IMR-90 (cell line): ENCODE measurements around the gene LOX. TPM values are rescaled to one million over a fixed set of nuclear protein-coding genes. Genes with fewer than 3 reads are reported as not detected.

Source experiments
- ATAC-seq: fragments of 200-7000 bp; cut with Tn5 transposase; 2 replicates; pipeline ENCODE4 v1.9.1; 2020; ENCODE audit warnings: low read depth, mild to moderate bottlenecking, moderate library complexity
- BruUV-seq: library from RNA; stranded (reverse); fragments of 400-500 nt; replicated peaks from 2 replicates; lab custom pipeline; 2021; lab: Mats Ljungman, UMichigan
- CTCF ChIA-PET: fragments of 300-600 bp; formaldehyde crosslinking; extraction: SDS; loops from one replicate; lab custom pipeline; 2021; ENCODE audit warnings: antibody characterized with exemption; lab: Yijun Ruan, JAX
- POLR2A ChIA-PET: fragments of 300-600 bp; sonication (Branson Sonifier 250); formaldehyde crosslinking; loops from one replicate; lab custom pipeline; 2022; ENCODE audit warnings: antibody characterized with exemption; ENCODE audit not compliant: unreplicated experiment; lab: Charles Lee
- DNase-seq: peaks from one replicate; pipeline ENCODE4 v3.0.0; 2013
- H2AFZ ChIP-seq: replicated peaks from 2 replicates; pipeline ENCODE3; 2013; ENCODE audit warnings: low read length, mild to moderate bottlenecking; ENCODE audit not compliant: poor library complexity
- H2AK5ac ChIP-seq: 2 replicates; pipeline ENCODE4 v1.6.1; 2013; ENCODE audit warnings: low read depth, low read length, inconsistent platforms
- H2AK9ac ChIP-seq: replicated peaks from 2 replicates; pipeline ENCODE3; 2013; ENCODE audit warnings: mild to moderate bottlenecking, low read depth, low read length, moderate library complexity; ENCODE audit not compliant: poor library complexity
- H2BK120ac ChIP-seq: 2 replicates; pipeline ENCODE4 v1.6.1; 2013; ENCODE audit warnings: low read depth, low read length, inconsistent platforms
- H2BK15ac ChIP-seq: 3 replicates; pipeline ENCODE4 v1.6.1; 2013; ENCODE audit warnings: low read depth, low read length, inconsistent platforms
- H2BK20ac ChIP-seq: 2 replicates; pipeline ENCODE4 v1.6.1; 2013; ENCODE audit warnings: low read depth, mild to moderate bottlenecking, inconsistent platforms, low read length, moderate library complexity
- H2BK5ac ChIP-seq: 2 replicates; pipeline ENCODE4 v1.6.1; 2013; ENCODE audit warnings: mild to moderate bottlenecking, low read depth, low read length, inconsistent platforms; ENCODE audit not compliant: poor library complexity, severe bottlenecking
- H3K14ac ChIP-seq: replicated peaks from 2 replicates; pipeline ENCODE4 v1.6.1; 2013; ENCODE audit warnings: low read depth, low read length, inconsistent platforms
- H3K18ac ChIP-seq: 2 replicates; pipeline ENCODE4 v1.6.1; 2013; ENCODE audit warnings: low read depth, low read length, control low read depth
- H3K23ac ChIP-seq: 2 replicates; pipeline ENCODE4 v1.6.1; 2013; ENCODE audit warnings: low read depth, low read length, inconsistent platforms
- H3K27ac ChIP-seq: 2 replicates; pipeline ENCODE4 v1.5.1; 2013; ENCODE audit warnings: mild to moderate bottlenecking, control low read depth, low read length; ENCODE audit not compliant: insufficient read depth
- H3K27me3 ChIP-seq: 2 replicates; pipeline ENCODE4 v1.6.1; 2013; ENCODE audit warnings: low read length; ENCODE audit not compliant: control insufficient read depth, insufficient read depth
- H3K36me3 ChIP-seq: 2 replicates; pipeline ENCODE4 v1.6.1; 2013; ENCODE audit warnings: low read length, mixed read lengths; ENCODE audit not compliant: control insufficient read depth, insufficient read depth
- H3K4ac ChIP-seq: 2 replicates; pipeline ENCODE4 v1.6.1; 2013; ENCODE audit warnings: low read depth, low read length, inconsistent platforms
- H3K4me1 ChIP-seq: 2 replicates; pipeline ENCODE4 v1.6.1; 2013; ENCODE audit warnings: low read length, mixed read lengths; ENCODE audit not compliant: control insufficient read depth, insufficient read depth
- H3K4me2 ChIP-seq: 2 replicates; pipeline ENCODE4 v1.6.1; 2013; ENCODE audit warnings: low read depth, mild to moderate bottlenecking, control low read depth, low read length, moderate library complexity
- H3K4me3 ChIP-seq: 2 replicates; pipeline ENCODE4 v1.5.1; 2013; ENCODE audit warnings: low read depth, mild to moderate bottlenecking, control low read depth, low read length, moderate library complexity; ENCODE audit not compliant: insufficient read depth
- H3K56ac ChIP-seq: 2 replicates; pipeline ENCODE4 v1.6.1; 2013; ENCODE audit warnings: low read length, inconsistent platforms; ENCODE audit not compliant: insufficient read depth; ENCODE audit errors: extremely low read depth
- H3K79me1 ChIP-seq, 2 experiments: 2 replicates each; pipeline ENCODE4 v1.6.1; 2013; ENCODE audit warnings: low read length in 2 of 2, inconsistent platforms in 1 of 2, low read depth in 1 of 2
- H3K9ac ChIP-seq: 2 replicates; pipeline ENCODE4 v1.6.1; 2013; ENCODE audit warnings: low read depth, low read length, control low read depth
- H3K9me1 ChIP-seq: 2 replicates; pipeline ENCODE4 v1.6.1; 2013; ENCODE audit warnings: low read length, inconsistent platforms; ENCODE audit not compliant: insufficient read depth
- H3K9me3 ChIP-seq: 2 replicates; pipeline ENCODE4 v1.6.1; 2013; ENCODE audit warnings: low read length; ENCODE audit not compliant: control insufficient read depth, insufficient read depth
- H4K20me1 ChIP-seq: 2 replicates; pipeline ENCODE4 v1.6.1; 2013; ENCODE audit warnings: low read length, inconsistent platforms; ENCODE audit not compliant: insufficient read depth
- H4K5ac ChIP-seq: 2 replicates; pipeline ENCODE4 v1.6.1; 2013; ENCODE audit warnings: mild to moderate bottlenecking, low read depth, low read length, control low read depth
- H4K8ac ChIP-seq, 2 experiments: 2 replicates each; pipeline ENCODE4 v1.6.1; 2013; ENCODE audit warnings: low read depth in 2 of 2, low read length in 2 of 2, control low read depth in 1 of 2, inconsistent platforms in 1 of 2
- H4K91ac ChIP-seq: 2 replicates; pipeline ENCODE4 v1.6.1; 2013; ENCODE audit warnings: low read depth, low read length, inconsistent platforms; ENCODE audit not compliant: insufficient read depth
- BHLHE40 ChIP-seq: fragments of 150-350 bp; IDR thresholded peaks from 2 replicates; pipeline ENCODE4 v1.6.1; 2016; ENCODE audit warnings: mild to moderate bottlenecking, low read depth, low read length
- CEBPB ChIP-seq: IDR thresholded peaks from 2 replicates; pipeline ENCODE4 v1.6.1; 2012; ENCODE audit warnings: low read depth, low read length, improper control_type of control experiment
- CHD1 ChIP-seq: IDR thresholded peaks from 2 replicates; pipeline ENCODE4 v1.6.1; 2012; ENCODE audit warnings: low read depth, low read length, improper control_type of control experiment
- CTCF ChIP-seq: conservative IDR thresholded peaks from 2 replicates; pipeline ENCODE4 v1.5.1; 2012; ENCODE audit warnings: mild to moderate bottlenecking, low read depth, low read length, improper control_type of control experiment
- FOS ChIP-seq: fragments of 150-350 bp; IDR thresholded peaks from 2 replicates; pipeline ENCODE4 v1.6.1; 2016; ENCODE audit warnings: low read depth, low read length
- MAFK ChIP-seq: IDR thresholded peaks from 2 replicates; pipeline ENCODE4 v1.6.1; 2012; ENCODE audit warnings: low read depth, low read length, improper control_type of control experiment
- MAZ ChIP-seq: IDR thresholded peaks from 2 replicates; pipeline ENCODE4 v1.6.1; 2012; ENCODE audit warnings: low read depth, mild to moderate bottlenecking, low read length, improper control_type of control experiment, moderate library complexity, borderline replicate concordance
- MXI1 ChIP-seq: IDR thresholded peaks from 2 replicates; pipeline ENCODE4 v1.6.1; 2012; ENCODE audit warnings: low read depth, mild to moderate bottlenecking, low read length, moderate library complexity, borderline replicate concordance
- NFE2L2 ChIP-seq: fragments of 150-350 bp; IDR thresholded peaks from 2 replicates; pipeline ENCODE4 v1.6.1; 2016; ENCODE audit warnings: low read depth, mild to moderate bottlenecking, low read length
- POLR2A ChIP-seq: IDR thresholded peaks from 2 replicates; pipeline ENCODE4 v1.6.1; 2012; ENCODE audit warnings: mild to moderate bottlenecking, low read depth, low read length
- RAD21 ChIP-seq: IDR thresholded peaks from 2 replicates; pipeline ENCODE4 v1.6.1; 2012; ENCODE audit warnings: low read length, improper control_type of control experiment
- RCOR1 ChIP-seq: IDR thresholded peaks from 2 replicates; pipeline ENCODE4 v1.6.1; 2012; ENCODE audit warnings: mild to moderate bottlenecking, low read length, improper control_type of control experiment; ENCODE audit not compliant: insufficient replicate concordance
- RFX5 ChIP-seq: IDR thresholded peaks from 2 replicates; pipeline ENCODE4 v1.8.0; 2012; ENCODE audit warnings: low read depth, mild to moderate bottlenecking, low read length, moderate library complexity
- SMC3 ChIP-seq: fragments of 150-350 bp; IDR thresholded peaks from 2 replicates; pipeline ENCODE4 v1.6.1; 2016; ENCODE audit warnings: low read depth, mild to moderate bottlenecking, antibody characterized with exemption, low read length, moderate library complexity
- USF2 ChIP-seq: fragments of 150-350 bp; IDR thresholded peaks from 2 replicates; pipeline ENCODE4 v1.6.1; 2017; ENCODE audit warnings: mild to moderate bottlenecking, antibody characterized with exemption, low read length, low read depth
- WGBS, 2 experiments: methylation state at CpG; one replicate each; pipeline versions ENCODE4 v1.1.5 to v1.1.7; 2013; ENCODE audit warnings: missing lambda C conversion rate in 2 of 2; ENCODE audit not compliant: insufficient read length in 1 of 2; ENCODE audit errors: extremely low coverage in 2 of 2; 5-methylcytosine and 5-hydroxymethylcytosine counted together
- dilution Hi-C: fragments of 300-500 bp; cut with HindIII; formaldehyde crosslinking; loops from one replicate; pipeline ENCODE4 v1.14.3; 2018; ENCODE audit warnings: low sequenced_read_pairs; ENCODE audit not compliant: unreplicated experiment
- in situ Hi-C: fragments of 300-500 bp; cut with MboI; formaldehyde crosslinking; loops from 3 replicates; pipeline ENCODE4 v1.14.3; 2019; ENCODE audit warnings: low sequenced_read_pairs, inconsistent platforms, mixed read lengths
- intact Hi-C: fragments of 100-400 bp; cut with micrococcal nuclease; formaldehyde crosslinking; loops from 2 replicates; pipeline ENCODE4 v1.10.0; 2022
- polyA plus RNA-seq, 3 experiments: library from polyadenylated mRNA; depleted of rRNA; stranded (reverse); fragments of >200 nt; gene quantifications; 2 replicates each; pipeline ENCODE4 v1.2.3, GENCODE V29; 2012; ENCODE audit warnings: low replicate concordance in 1 of 3
- total RNA-seq: library from RNA; depleted of rRNA; stranded (reverse); fragments of >200 nt; gene quantifications from 2 replicates; pipeline ENCODE4 v1.2.3, GENCODE V29; 2012
- TF ChIP-seq, protein P1 (sequence below): fragments of 150-350 bp; IDR thresholded peaks from 2 replicates; pipeline ENCODE4 v1.6.1; 2016; ENCODE audit warnings: low read depth, mild to moderate bottlenecking, low read length, moderate library complexity, borderline replicate concordance

LOX gene
- total and polyA plus RNA-seq, 2 of the 4 experiments (the other 2 are of a cell fraction): 277 to 662 TPM

DNA sequence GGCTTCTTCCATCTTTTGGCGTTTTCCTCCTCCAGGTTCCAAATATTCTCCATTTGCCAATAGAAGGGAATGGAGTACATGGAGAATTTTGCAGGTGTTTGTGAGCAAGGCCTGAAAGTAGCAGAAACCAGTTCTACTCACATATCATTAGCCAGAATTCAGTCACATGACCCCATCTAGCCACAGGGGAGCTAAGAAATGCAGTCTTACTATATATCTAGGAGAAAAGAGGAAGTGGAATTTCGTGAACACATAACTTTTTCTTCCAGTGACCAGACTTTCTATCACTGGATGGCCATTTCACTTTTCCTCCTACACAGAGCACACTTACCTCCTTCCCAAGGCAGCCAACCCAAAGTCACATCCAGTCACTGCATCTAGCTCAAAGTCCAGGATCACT, 55.1 kb downstream of the LOX start:
- no TSS peak for BruUV-seq
- whole genome bisulfite sequencing, 2 experiments: no CpG with 5 or more reads among the region's 2 CpGs
- H3K14ac ChIP-seq: no peak overlapping the region
- H3K27ac ChIP-seq: no peak overlapping the region
- no peak for TF ChIP-seq NFE2L2
- TF ChIP-seq MAFK: no peak
- TF ChIP-seq CHD1: no peak
- no peak for TF ChIP-seq MXI1
- TF ChIP-seq USF2: no peak
- TF ChIP-seq RFX5: no peak
- TF ChIP-seq MAZ: no peak
- TF ChIP-seq RAD21: no peak
- TF ChIP-seq CEBPB: no peak
- TF ChIP-seq POLR2A: no peak
- TF ChIP-seq SMC3: no peak
- TF ChIP-seq CTCF: no peak
- TF ChIP-seq FOS: no peak
- TF ChIP-seq BHLHE40: no peak
- no peak for TF ChIP-seq RCOR1
- TF ChIP-seq, protein P1, sequence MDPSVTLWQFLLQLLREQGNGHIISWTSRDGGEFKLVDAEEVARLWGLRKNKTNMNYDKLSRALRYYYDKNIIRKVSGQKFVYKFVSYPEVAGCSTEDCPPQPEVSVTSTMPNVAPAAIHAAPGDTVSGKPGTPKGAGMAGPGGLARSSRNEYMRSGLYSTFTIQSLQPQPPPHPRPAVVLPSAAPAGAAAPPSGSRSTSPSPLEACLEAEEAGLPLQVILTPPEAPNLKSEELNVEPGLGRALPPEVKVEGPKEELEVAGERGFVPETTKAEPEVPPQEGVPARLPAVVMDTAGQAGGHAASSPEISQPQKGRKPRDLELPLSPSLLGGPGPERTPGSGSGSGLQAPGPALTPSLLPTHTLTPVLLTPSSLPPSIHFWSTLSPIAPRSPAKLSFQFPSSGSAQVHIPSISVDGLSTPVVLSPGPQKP: no peak
- H3K56ac ChIP-seq: no peak overlapping the region
- no peak overlapping the region for H2AK9ac ChIP-seq
- H3K18ac ChIP-seq: no peak overlapping the region
- H2BK20ac ChIP-seq: no peak overlapping the region
- H3K27me3 ChIP-seq: no peaks in the 10 kb centered on the region
- H2BK15ac ChIP-seq: no peak overlapping the region
- no peak overlapping the region for H4K8ac ChIP-seq
- no peak overlapping the region for H2AFZ ChIP-seq
- peaks cover 3% of the 10 kb centered on the region for H3K36me3 ChIP-seq
- DNase-seq (no peak), ATAC-seq (no peak)
- H3K4me1 ChIP-seq: no peaks in the 10 kb centered on the region
- ChIA-PET CTCF (no interaction called here), POLR2A (no interaction called here)
- H4K91ac ChIP-seq: no peak overlapping the region
- H3K9ac ChIP-seq: no peak overlapping the region
- H3K9me3 ChIP-seq: no peaks in the 10 kb centered on the region
- no peaks in the 10 kb centered on the region for H4K20me1 ChIP-seq
- H4K5ac ChIP-seq: no peak overlapping the region
- H3K23ac ChIP-seq: no peak overlapping the region
- H3K4me2 ChIP-seq: no peak overlapping the region
- dilution Hi-C loops (no loop called here), in situ Hi-C loops (no loop called here), intact Hi-C loops (loop anchor here (5.0 kb wide), 1 partner anchor 41 kb away; no protein-coding TSS in a partner anchor)
- H2BK120ac ChIP-seq: no peak overlapping the region
- H3K4ac ChIP-seq: no peak overlapping the region
- no peak overlapping the region for H2AK5ac ChIP-seq
- H3K4me3 ChIP-seq: no peak overlapping the region
- H3K79me1 ChIP-seq: peaks cover 5 to 6% of the 10 kb centered on the region in 2 experiments; a peak in 1 of 4 replicates
- no peak overlapping the region for H2BK5ac ChIP-seq
- H3K9me1 ChIP-seq: no peaks in the 10 kb centered on the region; the same call in 1 of the 2 replicates
